ENCODE results near the gene GPR173.

- TF ChIP-seq CTCF (IDR thresholded peaks at IDR 0.05) (no peak), POLR2A (IDR thresholded peaks at IDR 0.05) (no peak)
Observed at GRCh38 chrX:53086464-53086863, 37.9 kb downstream of the GPR173 start.
